ENCODE measurements around the gene CAMK1D. TPM values are rescaled to one million over a fixed set of nuclear protein-coding genes. Genes with fewer than 3 reads are reported as not detected.

Gene CAMK1D
- total and polyA plus RNA-seq, 8 donors: 1.4 to 26.9 (median 3.9) TPM

DNA sequence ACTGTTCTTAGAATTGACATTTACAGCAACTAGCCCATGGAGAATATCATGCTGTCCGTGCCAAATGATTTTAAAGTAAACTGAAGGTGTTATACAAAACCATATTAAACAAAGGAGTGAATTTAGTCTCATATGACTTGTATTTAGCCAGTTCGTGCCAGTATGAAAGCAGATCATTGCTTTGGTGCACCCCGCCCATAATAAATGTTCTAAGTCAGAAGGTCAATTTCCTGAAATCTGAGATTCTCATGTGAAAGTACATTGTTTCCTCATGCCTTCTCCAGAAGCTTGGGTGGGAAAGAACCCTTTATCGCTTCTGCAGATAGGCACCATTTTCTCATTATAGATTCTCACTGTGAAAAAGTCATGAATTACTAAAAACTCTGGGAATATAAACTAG, 106.4 kb downstream of the CAMK1D start:
- Histone ChIP-seq H3K4me1 (peaks cover 0 to 8% (median 4%) of the 10 kb centered on the region in 4 donors), H3K9me3 (no peaks in the 10 kb centered on the region), H3K36me3 (no peaks in the 10 kb centered on the region), H3K27ac (no peak overlapping the region), H3K4me3 (no peak overlapping the region), H3K27me3 (no peaks in the 10 kb centered on the region)
- DNase-seq: peak in 1 of 2 donors; percentile 47
- 35 to 44% (median 42%) methylated on average over 4 of the region's 4 CpGs for WGBS, 5 donors
- intact Hi-C loops (cut with DNase I; ENCODE audit: low total_unique reads): no loop called here
- TF ChIP-seq, protein P1, sequence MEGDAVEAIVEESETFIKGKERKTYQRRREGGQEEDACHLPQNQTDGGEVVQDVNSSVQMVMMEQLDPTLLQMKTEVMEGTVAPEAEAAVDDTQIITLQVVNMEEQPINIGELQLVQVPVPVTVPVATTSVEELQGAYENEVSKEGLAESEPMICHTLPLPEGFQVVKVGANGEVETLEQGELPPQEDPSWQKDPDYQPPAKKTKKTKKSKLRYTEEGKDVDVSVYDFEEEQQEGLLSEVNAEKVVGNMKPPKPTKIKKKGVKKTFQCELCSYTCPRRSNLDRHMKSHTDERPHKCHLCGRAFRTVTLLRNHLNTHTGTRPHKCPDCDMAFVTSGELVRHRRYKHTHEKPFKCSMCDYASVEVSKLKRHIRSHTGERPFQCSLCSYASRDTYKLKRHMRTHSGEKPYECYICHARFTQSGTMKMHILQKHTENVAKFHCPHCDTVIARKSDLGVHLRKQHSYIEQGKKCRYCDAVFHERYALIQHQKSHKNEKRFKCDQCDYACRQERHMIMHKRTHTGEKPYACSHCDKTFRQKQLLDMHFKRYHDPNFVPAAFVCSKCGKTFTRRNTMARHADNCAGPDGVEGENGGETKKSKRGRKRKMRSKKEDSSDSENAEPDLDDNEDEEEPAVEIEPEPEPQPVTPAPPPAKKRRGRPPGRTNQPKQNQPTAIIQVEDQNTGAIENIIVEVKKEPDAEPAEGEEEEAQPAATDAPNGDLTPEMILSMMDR (IDR thresholded peaks at IDR 0.05): no peak
- TF ChIP-seq POLR2A (IDR thresholded peaks at IDR 0.05) (no peak), EP300 (IDR thresholded peaks at IDR 0.05) (no peak), POLR2AphosphoS5 (IDR thresholded peaks at IDR 0.05) (no peak)

DNA sequence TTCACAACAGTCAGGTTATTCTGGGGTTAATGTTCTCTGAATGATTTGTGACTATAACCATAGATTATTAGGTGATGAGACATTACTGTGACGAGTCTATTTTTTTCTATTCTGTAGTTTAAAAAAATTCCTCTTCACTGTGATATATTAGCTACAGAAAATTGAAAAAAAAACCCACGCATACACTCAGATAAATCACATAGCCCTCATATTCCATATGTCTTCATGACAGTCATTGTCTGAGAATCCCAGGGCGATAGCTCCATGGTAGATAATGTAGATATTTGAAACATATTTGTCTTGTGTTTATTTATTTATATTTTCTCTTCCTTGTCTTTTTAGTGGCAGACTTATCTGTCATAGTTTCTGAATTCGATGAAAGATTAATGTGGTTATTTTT, 110.0 kb downstream of the CAMK1D start:
- Histone ChIP-seq H3K4me1 (peaks cover 0 to 8% (median 4%) of the 10 kb centered on the region in 4 donors), H3K9me3 (no peaks in the 10 kb centered on the region), H3K4me3 (no peak overlapping the region), H3K36me3 (no peaks in the 10 kb centered on the region), H3K27me3 (no peaks in the 10 kb centered on the region), H3K27ac (no peak overlapping the region)
- WGBS, 5 donors: 68 to 79% (median 73%) methylated on average over 4 of the region's 4 CpGs
- no peak for TF ChIP-seq EP300 (IDR thresholded peaks at IDR 0.05)
- no peak for TF ChIP-seq POLR2A (IDR thresholded peaks at IDR 0.05)
- no peak for TF ChIP-seq POLR2AphosphoS5 (IDR thresholded peaks at IDR 0.05)
- TF ChIP-seq, protein P1 (IDR thresholded peaks at IDR 0.05): no peak
- no peak for DNase-seq
- intact Hi-C loops (cut with DNase I; ENCODE audit: low total_unique reads): no loop called here

DNA sequence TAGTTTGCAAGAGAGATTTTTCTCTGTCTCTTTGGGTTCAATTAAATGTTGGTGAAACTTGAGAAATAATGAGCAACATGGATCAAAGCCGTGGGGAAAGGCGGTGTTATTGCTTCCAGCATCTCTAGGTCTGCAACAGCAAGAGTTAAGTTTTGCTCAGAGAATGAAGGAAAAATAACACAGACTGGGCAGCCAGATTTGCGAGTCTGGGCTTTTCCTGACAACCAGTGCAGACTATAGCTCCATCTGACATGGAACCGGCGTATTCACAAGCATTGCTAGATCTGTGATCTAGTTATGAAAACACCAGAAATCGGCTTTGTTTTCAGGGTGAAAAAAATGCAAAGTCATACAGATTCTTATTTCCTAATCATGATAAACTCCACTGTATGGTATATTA, 110.4 kb downstream of the CAMK1D start:
- Histone ChIP-seq H3K9me3 (no peaks in the 10 kb centered on the region), H3K4me1 (peaks cover 0 to 8% (median 4%) of the 10 kb centered on the region in 4 donors), H3K4me3 (no peak overlapping the region), H3K27me3 (no peaks in the 10 kb centered on the region), H3K36me3 (no peaks in the 10 kb centered on the region), H3K27ac (no peak overlapping the region)
- 62 to 71% (median 68%) methylated on average over 6 of the region's 6 CpGs for WGBS, 5 donors
- intact Hi-C loops (cut with DNase I; ENCODE audit: low total_unique reads): no loop called here
- TF ChIP-seq, protein P1 (IDR thresholded peaks at IDR 0.05): no peak
- TF ChIP-seq POLR2A (IDR thresholded peaks at IDR 0.05) (no peak), POLR2AphosphoS5 (IDR thresholded peaks at IDR 0.05) (no peak), EP300 (IDR thresholded peaks at IDR 0.05) (no peak)
- no peak for DNase-seq

DNA sequence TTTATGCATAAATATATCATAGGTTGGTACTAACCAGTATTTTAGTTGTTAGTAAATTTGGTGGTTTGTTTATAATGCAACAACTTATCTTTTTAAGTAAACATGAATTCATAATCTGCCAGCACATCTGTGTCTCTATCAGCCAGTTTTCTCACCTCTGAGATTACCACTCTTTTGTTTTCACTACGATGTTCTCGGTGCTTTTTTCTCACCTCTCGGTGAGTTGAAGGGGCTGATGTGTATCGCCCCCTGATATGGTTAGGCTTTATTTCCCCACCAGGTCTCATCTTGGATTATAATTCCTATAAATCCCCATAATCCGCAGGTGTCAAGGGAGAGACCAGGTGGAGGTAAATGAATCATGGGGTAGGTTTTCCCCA, 114.1 kb downstream of the CAMK1D start:
- no peaks in the 10 kb centered on the region for H3K4me1 ChIP-seq
- no peaks in the 10 kb centered on the region for H3K27me3 ChIP-seq
- intact Hi-C loops (cut with DNase I; ENCODE audit: low total_unique reads): no loop called here
- H3K9me3 ChIP-seq: no peaks in the 10 kb centered on the region
- WGBS, 5 donors: 77 to 88% (median 84%) methylated on average over 5 of the region's 5 CpGs
- DNase-seq: no peak
- H3K4me3 ChIP-seq: no peak overlapping the region
- no peaks in the 10 kb centered on the region for H3K36me3 ChIP-seq
- no peak for TF ChIP-seq POLR2A (IDR thresholded peaks at IDR 0.05)
- TF ChIP-seq, protein P1 (IDR thresholded peaks at IDR 0.05): no peak
- TF ChIP-seq POLR2AphosphoS5 (IDR thresholded peaks at IDR 0.05): no peak
- no peak for TF ChIP-seq EP300 (IDR thresholded peaks at IDR 0.05)
- H3K27ac ChIP-seq: no peak overlapping the region

All from stomach (tissue), 9 donors.